HepG2 (cell line): ENCODE measurements around the gene C12orf43. TPM values are rescaled to one million over a fixed set of nuclear protein-coding genes. Genes with fewer than 3 reads are reported as not detected.

Source experiments
- AGO2 ChIP-seq: fragments of 200-400 bp; formaldehyde crosslinking; optimal IDR thresholded peaks from 2 replicates; pipeline ENCODE3; 2017; ENCODE audit warnings: mild to moderate bottlenecking, low read depth, low read length, moderate library complexity
- HNF4G ChIP-seq, 2 experiments: sonication (generic) in 1 of 2; formaldehyde crosslinking in 1 of 2; IDR thresholded peaks; 2 replicates each; pipeline versions ENCODE4 v1.4.0 to v1.6.1; 2011 to 2020; ENCODE audit warnings: borderline replicate concordance in 2 of 2, low read depth in 2 of 2, mild to moderate bottlenecking in 2 of 2, low read length in 1 of 2, missing genetic modification reagents in 1 of 2, moderate library complexity in 1 of 2
- NBN ChIP-seq: fragments of 450-650 bp; conservative IDR thresholded peaks from 2 replicates; pipeline ENCODE4 v1.6.1; 2017
- polyA plus RNA-seq, 8 experiments: library from polyadenylated mRNA; depleted of rRNA in 3 of 8; stranded (reverse) in 7 of 8; unstranded in 1 of 8; fragments of >200 nt; fragmentation: Illumina TruSeq in 4 of 8; extraction: Trizol in 4 of 8; gene quantifications; 2 replicates each; pipeline versions ENCODE4 v1.2.1 to v1.2.3, GENCODE V29; 2011 to 2016; ENCODE audit warnings: low read depth in 4 of 8, missing spikeins in 1 of 8, mixed read lengths in 1 of 8; ENCODE audit not compliant: insufficient read depth in 1 of 8
- total RNA-seq, 5 experiments: library from RNA; depleted of rRNA; stranded (reverse); fragments of >200 nt; fragmentation: Illumina TruSeq; extraction: Trizol; gene quantifications; 2 replicates each; pipeline ENCODE4 v1.2.3, GENCODE V29; 2016; ENCODE audit warnings: low read depth in 1 of 5
- TF ChIP-seq, protein P1 (sequence below): sonication (generic); formaldehyde crosslinking; IDR thresholded peaks from 2 replicates; pipeline ENCODE4 v1.4.0; 2020; ENCODE audit warnings: mild to moderate bottlenecking, missing genetic modification reagents

C12orf43 gene
- total and polyA plus RNA-seq, 2 of the 13 experiments (the other 11 are each of a cell fraction or from before 2014, with no cell fraction given): 7.9 to 11.1 TPM

DNA sequence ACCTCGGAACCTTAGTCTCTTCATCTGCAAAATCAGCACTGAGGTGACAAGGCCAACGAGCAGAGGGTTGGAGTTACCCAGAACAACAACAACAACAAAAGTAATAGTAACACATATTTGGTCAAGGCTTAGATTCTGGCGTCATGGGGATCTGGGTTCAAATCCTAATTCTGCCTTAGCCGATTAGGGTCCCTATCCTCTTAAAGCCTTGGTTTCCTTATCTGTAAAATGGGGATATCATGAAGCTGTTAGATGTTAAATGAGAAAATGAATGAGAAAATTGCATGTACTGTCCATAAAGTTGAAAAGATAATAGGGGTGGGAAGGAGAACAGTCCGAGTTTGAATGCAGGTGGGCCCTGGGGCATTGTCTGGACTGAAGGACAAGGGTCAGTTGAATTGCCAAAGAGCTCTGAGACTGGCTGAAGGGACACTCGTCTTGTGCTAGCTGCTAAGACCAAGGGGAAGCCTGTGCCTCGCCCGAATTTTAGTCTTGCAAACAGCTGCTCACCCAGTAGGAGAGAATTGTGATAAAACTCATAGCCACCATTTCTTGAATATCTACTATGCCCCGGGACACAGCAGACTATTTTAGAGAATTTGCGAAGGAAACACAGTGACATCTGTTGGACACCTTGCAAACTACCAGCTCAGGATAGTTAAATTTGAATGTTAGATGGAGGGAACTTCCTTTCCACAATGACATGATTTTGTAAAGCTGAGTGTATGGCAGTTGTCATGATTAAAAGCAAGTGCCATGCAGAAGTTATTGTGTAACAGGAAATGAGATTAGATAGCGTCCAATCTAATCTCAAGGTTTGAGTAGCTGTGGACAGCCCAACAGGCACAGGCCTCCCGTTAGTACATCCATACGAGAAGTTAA, 44.7 kb downstream of the C12orf43 start (continued):
- TF ChIP-seq, protein P1, sequence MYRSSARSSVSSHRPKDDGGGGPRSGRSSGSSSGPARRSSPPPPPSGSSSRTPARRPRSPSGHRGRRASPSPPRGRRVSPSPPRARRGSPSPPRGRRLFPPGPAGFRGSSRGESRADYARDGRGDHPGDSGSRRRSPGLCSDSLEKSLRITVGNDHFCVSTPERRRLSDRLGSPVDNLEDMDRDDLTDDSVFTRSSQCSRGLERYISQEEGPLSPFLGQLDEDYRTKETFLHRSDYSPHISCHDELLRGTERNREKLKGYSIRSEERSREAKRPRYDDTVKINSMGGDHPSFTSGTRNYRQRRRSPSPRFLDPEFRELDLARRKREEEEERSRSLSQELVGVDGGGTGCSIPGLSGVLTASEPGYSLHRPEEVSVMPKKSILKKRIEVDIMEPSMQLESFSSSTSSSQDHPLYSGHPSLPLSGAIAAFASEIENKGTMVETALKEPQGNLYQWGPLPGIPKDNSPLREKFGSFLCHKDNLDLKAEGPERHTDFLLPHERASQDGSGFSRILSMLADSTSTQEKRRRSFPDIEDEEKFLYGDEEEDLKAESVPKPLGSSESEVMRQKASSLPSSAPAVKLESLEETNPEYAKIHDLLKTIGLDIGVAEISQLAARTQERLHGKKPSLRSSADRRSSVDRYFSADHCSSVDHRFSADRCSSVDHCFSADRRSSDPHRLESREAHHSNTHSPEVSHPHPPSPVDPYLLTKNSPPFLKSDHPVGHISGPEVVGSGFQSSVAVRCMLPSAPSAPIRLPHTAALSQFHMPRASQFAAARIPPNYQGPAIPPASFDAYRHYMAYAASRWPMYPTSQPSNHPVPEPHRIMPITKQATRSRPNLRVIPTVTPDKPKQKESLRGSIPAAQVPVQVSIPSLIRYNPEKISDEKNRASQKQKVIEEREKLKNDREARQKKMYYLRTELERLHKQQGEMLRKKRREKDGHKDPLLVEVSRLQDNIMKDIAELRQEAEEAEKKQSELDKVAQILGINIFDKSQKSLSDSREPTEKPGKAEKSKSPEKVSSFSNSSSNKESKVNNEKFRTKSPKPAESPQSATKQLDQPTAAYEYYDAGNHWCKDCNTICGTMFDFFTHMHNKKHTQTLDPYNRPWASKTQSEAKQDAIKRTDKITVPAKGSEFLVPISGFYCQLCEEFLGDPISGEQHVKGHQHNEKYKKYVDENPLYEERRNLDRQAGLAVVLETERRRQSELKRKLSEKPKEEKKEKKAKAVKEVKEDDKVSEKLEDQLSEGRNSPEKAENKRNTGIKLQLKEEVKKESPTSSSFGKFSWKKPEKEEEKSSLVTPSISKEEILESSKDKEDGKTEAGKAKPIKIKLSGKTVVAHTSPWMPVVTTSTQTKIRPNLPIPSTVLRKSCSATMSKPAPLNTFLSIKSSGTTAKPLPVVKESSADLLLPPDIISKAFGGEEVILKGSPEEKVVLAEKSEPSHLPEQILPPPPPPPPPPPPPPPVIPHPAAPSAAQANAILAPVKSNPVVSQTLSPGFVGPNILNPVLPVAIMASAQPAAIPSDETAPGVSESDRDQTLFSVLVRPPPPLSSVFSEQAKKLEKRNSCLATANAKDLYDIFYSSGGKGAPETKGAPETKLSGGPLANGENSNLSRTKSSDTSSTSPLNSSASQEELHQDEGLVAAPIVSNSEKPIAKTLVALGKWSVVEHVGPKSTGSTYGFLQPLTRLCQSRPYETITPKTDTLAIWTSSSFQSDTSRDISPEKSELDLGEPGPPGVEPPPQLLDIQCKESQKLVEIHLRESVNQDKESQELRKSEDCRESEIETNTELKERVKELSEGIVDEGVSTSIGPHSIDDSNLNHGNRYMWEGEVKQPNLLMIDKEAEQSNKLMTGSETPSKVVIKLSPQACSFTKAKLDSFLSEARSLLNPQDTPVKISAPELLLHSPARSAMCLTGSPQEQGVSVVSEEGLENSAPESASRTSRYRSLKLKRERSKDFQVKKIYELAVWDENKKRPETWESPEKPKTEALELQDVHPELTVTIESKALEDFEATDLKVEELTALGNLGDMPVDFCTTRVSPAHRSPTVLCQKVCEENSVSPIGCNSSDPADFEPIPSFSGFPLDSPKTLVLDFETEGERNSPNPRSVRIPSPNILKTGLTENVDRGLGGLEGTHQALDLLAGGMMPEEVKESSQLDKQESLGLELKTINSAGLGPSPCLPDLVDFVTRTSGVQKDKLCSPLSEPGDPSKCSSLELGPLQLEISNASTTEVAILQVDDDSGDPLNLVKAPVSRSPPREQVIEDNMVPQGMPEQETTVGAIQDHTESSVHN (CRISPR knock-in tag): no peak
- TF ChIP-seq HNF4G (IDR thresholded peaks at IDR 0.05; ENCODE audit: borderline replicate concordance, low read depth, low read length) (0 out of 2 replicates have a peak, but pooled peaks have one; percentile 14), HNF4G (CRISPR knock-in tag; IDR thresholded peaks at IDR 0.05; ENCODE audit: borderline replicate concordance, low read depth) (no peak), NBN (no peak), AGO2 (peak; percentile 38)
